Activated T-helper 17 cell treated with anti-CD3 and anti-CD28 coated beads, Interleukin-2, amount 50 U/mL, for 72 hours (primary cell): ENCODE measurements around the gene NEUROD1. TPM values are rescaled to one million over a fixed set of nuclear protein-coding genes. Genes with fewer than 3 reads are reported as not detected.
"Not testable (repeated sequence)": the region's sequence is repeated elsewhere in the genome, so short reads cannot be mapped to it uniquely, and the experiment has no call there.

Experiments used
- ATAC-seq: fragments of 150-1000 bp; cut with Tn5 transposase; replicated peaks from 2 replicates; pipeline ENCODE4 v1.10.0; 2021; ENCODE audit warnings: mild to moderate bottlenecking, moderate library complexity
- H3K27ac Mint-ChIP-seq: one replicate; pipeline ENCODE4 v1.8.0; 2022; ENCODE audit warnings: mixed read lengths
- H3K27me3 Mint-ChIP-seq: one replicate; pipeline ENCODE4 v1.8.0; 2022; ENCODE audit warnings: mixed read lengths
- H3K36me3 Mint-ChIP-seq: one replicate; pipeline ENCODE4 v1.8.0; 2022; ENCODE audit warnings: low read depth, mild to moderate bottlenecking, mixed read lengths
- H3K4me1 Mint-ChIP-seq: one replicate; pipeline ENCODE4 v1.8.0; 2022; ENCODE audit warnings: mixed read lengths
- H3K4me3 Mint-ChIP-seq: one replicate; pipeline ENCODE4 v1.8.0; 2022; ENCODE audit warnings: mild to moderate bottlenecking, mixed read lengths
- H3K9me3 Mint-ChIP-seq: one replicate; pipeline ENCODE4 v1.8.0; 2022; ENCODE audit warnings: mixed read lengths
- total RNA-seq, 2 donors: library from RNA; stranded (reverse); gene quantifications; one replicate each; pipeline ENCODE4 v1.2.3, GENCODE V29; 2022

Gene NEUROD1
- not detected for total RNA-seq

DNA sequence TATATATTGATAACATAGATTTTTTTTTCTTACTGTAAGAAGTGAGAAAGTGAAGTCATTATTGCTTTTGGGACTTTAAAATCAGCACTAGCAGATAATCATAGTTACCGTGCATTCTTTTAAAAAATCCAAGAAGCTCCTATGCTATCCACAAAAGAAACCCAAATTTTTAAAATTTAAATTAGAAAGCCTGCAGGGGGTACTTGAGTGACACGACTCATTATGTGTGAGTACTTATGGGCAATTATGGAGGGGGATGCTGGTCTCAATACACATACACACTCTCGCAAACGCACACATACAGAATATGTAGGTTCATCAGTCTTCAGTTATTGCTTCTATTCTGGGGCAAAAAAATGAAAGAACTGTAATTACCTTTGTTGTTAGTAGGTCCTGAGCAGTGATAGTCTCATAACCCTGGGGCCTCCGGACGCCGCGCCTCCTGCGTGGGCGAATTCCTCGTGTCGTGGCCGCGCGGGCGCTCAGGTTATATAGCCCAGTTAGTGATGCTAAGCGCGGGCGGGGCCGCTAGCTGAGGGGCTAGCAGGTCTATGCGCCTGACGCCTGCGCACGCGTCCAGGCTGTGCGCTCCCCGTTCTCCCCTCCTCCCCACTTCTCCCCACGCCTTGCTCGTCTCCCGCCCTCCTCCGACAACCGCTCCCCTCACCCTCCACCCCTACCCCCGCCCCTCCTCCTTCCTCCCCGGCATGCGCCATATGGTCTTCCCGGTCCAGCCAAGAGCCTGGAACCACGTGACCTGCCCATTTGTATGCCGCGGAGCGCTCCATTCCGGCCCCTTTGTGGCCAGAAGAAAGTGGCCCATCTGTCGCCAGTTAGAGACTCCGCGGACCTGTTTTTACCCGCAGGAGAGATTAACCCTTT lies at the start of gene NEUROD1:
Gene NEUROD1, minus strand, starts transcription at position 463 of the 882 bp plus-strand sequence. CDS start 1,657 bp downstream, outside the sequence.
- peaks cover 13% of the 10 kb centered on the region for H3K36me3 Mint-ChIP-seq
- H3K27me3 Mint-ChIP-seq: peaks cover 72% of the 10 kb centered on the region
- H3K27ac Mint-ChIP-seq: no peak within 1 kb of the TSS
- peak; percentile 21 for ATAC-seq
- H3K4me1 Mint-ChIP-seq: peaks cover 16% of the 10 kb centered on the region
- peaks cover 8% of the 10 kb centered on the region for H3K9me3 Mint-ChIP-seq
- peak within 1 kb of the TSS; percentile 66 for H3K4me3 Mint-ChIP-seq

GRCh38 chr2:181725476-181725875 lies 45.2 kb upstream of the NEUROD1 start:
- H3K27ac Mint-ChIP-seq: no peak overlapping the region
- peaks cover 21% of the 10 kb centered on the region for H3K27me3 Mint-ChIP-seq
- H3K4me1 Mint-ChIP-seq: no peaks in the 10 kb centered on the region
- ATAC-seq: no peak
- H3K4me3 Mint-ChIP-seq: no peak overlapping the region
- no peaks in the 10 kb centered on the region for H3K9me3 Mint-ChIP-seq
- H3K36me3 Mint-ChIP-seq: no peaks in the 10 kb centered on the region

DNA sequence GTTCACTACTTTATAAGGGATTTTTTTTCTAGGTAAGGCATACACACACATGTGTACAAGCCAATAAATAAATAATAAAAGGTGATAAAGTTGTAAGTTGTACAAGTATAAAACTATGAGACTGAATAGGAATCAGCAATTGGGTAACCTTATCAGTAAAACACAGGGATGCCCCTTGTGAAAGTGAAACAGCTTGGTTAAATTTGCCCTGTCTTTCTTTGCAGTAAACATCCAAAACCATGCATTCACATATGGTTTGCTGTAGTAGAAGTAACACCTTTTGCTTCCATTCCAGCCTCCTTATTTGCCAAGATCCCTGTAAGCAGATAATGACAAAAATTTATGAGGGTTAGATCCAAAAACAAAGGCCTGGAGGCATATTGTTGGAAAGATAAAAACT lies 44.3 kb upstream of the NEUROD1 start:
- no peaks in the 10 kb centered on the region for H3K9me3 Mint-ChIP-seq
- no peak for ATAC-seq
- no peaks in the 10 kb centered on the region for H3K36me3 Mint-ChIP-seq

DNA sequence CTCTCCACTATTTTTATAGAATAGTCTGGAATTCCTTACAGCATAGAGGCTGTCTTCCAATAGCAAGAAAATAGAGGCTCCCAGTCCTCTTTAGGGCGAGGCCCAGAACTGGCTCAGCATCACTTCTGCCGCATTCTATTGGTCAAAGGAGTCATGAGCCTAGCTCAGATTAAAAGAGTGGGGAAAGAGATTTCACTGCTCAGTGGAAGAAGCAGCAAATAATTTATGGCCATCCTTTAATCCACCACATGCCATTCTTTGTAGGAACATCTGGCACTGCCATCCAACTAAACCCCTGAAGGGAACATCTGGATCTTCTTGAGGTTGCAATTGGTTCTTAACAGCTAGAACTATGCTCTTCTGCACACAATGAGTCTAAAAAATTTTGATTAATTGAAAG lies 43.4 kb upstream of the NEUROD1 start:
- Mint-ChIP-seq H3K4me1 (no peaks in the 10 kb centered on the region), H3K4me3 (no peak overlapping the region), H3K36me3 (no peaks in the 10 kb centered on the region), H3K27me3 (peaks cover 17% of the 10 kb centered on the region), H3K27ac (no peak overlapping the region), H3K9me3 (no peaks in the 10 kb centered on the region)
- no peak for ATAC-seq

More for the DNA sequence above, 44.3 kb upstream of the NEUROD1 start:
- no peaks in the 10 kb centered on the region for H3K4me1 Mint-ChIP-seq
- peaks cover 17% of the 10 kb centered on the region for H3K27me3 Mint-ChIP-seq
- no peak overlapping the region for H3K27ac Mint-ChIP-seq
- no peak overlapping the region for H3K4me3 Mint-ChIP-seq

GRCh38 chr2:181715033-181715630 lies 34.8 kb upstream of the NEUROD1 start:
- H3K9me3 Mint-ChIP-seq: no peaks in the 10 kb centered on the region
- no peak overlapping the region for H3K4me3 Mint-ChIP-seq
- H3K4me1 Mint-ChIP-seq: no peaks in the 10 kb centered on the region
- no peaks in the 10 kb centered on the region for H3K36me3 Mint-ChIP-seq
- H3K27ac Mint-ChIP-seq: no peak overlapping the region
- peak; percentile 77 for ATAC-seq
- H3K27me3 Mint-ChIP-seq: peaks cover 6% of the 10 kb centered on the region

DNA sequence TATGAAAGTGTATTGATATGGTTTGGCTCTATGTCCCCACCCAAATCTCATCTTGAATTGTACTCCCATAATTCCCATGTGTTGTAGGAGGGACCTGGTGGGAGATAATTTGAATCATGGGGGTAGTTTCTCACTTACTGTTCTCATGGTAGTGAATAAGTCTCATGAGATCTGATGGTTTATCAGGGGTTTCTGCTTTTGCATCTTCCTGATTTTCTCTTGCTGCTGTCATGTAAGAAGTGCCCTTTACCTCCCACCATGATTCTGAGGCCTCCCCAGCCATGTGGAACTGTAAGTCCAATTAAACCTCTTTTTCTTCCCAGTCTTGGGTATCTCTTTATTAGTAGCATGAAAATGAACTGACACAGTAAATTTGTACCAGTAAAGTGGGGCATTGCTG lies 30.7 kb upstream of the NEUROD1 start:
- H3K27me3 Mint-ChIP-seq, H3K27ac Mint-ChIP-seq, H3K36me3 Mint-ChIP-seq, H3K4me1 Mint-ChIP-seq, H3K9me3 Mint-ChIP-seq, ATAC-seq, H3K4me3 Mint-ChIP-seq: not testable (repeated sequence)

DNA sequence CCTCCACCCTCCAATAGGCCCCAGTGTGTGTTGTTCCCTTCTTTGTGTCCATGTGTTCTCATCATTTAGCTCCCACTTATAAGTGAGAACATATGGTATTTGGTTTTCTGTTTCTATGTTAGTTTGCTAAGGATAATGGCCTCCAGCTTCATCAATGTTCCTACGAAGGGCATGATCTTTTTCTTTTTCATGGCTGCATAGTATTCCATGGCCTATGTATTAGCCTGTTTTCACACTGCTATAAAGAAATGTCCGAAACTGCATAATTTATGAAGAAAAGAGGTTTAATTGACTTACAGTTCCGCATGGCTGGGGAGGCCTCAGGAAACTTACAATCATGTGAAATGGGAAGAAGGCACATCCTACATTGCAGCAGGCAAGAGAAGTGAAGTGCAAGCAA lies 22.2 kb upstream of the NEUROD1 start:
- not testable (repeated sequence) for ATAC-seq, H3K4me3 Mint-ChIP-seq, H3K27me3 Mint-ChIP-seq, H3K27ac Mint-ChIP-seq, H3K9me3 Mint-ChIP-seq, H3K36me3 Mint-ChIP-seq, H3K4me1 Mint-ChIP-seq

GRCh38 chr2:181698223-181698622 lies 17.9 kb upstream of the NEUROD1 start:
- Mint-ChIP-seq H3K9me3 (peaks cover 4% of the 10 kb centered on the region), H3K27me3 (peaks cover 21% of the 10 kb centered on the region), H3K4me1 (no peaks in the 10 kb centered on the region), H3K4me3 (no peak overlapping the region), H3K36me3 (no peaks in the 10 kb centered on the region), H3K27ac (no peak overlapping the region)
- ATAC-seq: no peak

- Mint-ChIP-seq H3K36me3 (no peaks in the 10 kb centered on the region), H3K27me3 (peaks cover 21% of the 10 kb centered on the region), H3K9me3 (peaks cover 2% of the 10 kb centered on the region), H3K27ac (no peak overlapping the region), H3K4me1 (no peaks in the 10 kb centered on the region), H3K4me3 (no peak overlapping the region)
- ATAC-seq: no peak
Measured at GRCh38 chr2:181697571-181697970, 17.3 kb upstream of the NEUROD1 start.

DNA sequence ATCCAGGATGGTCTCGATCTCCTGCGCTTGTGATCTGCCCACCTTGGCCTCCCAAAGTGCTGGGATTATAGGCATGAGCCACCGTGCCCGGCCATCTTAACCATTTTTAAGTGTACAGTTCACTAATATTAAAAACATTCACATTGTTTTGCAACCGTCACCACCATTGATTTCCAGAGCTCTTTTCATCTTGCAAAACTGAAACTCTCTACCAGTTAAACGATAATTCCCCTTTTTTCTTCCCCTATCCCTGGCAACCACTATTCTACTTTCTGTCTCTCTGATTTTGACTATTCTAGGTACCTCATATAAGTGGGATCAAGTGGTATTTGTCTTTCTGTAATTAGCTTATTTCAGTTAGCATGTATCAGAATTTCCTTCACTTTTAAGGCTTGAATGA lies 16.8 kb upstream of the NEUROD1 start:
- H3K27ac Mint-ChIP-seq: no peak overlapping the region
- no peaks in the 10 kb centered on the region for H3K36me3 Mint-ChIP-seq
- H3K27me3 Mint-ChIP-seq: peaks cover 21% of the 10 kb centered on the region
- no peak overlapping the region for H3K4me3 Mint-ChIP-seq
- no peak for ATAC-seq
- H3K4me1 Mint-ChIP-seq: no peaks in the 10 kb centered on the region
- H3K9me3 Mint-ChIP-seq: no peaks in the 10 kb centered on the region

GRCh38 chr2:181694271-181694670 lies 14.0 kb upstream of the NEUROD1 start:
- no peak for ATAC-seq
- H3K4me1 Mint-ChIP-seq: no peaks in the 10 kb centered on the region
- no peak overlapping the region for H3K4me3 Mint-ChIP-seq

GRCh38 chr2:181690860-181691259 lies 10.5 kb upstream of the NEUROD1 start:
- Mint-ChIP-seq H3K36me3 (no peaks in the 10 kb centered on the region), H3K9me3 (no peaks in the 10 kb centered on the region), H3K27me3 (peaks cover 23% of the 10 kb centered on the region), H3K4me1 (no peaks in the 10 kb centered on the region), H3K4me3 (no peak overlapping the region), H3K27ac (no peak overlapping the region)
- no peak for ATAC-seq

More at GRCh38 chr2:181694271-181694670, 14.0 kb upstream of the NEUROD1 start:
- H3K27ac Mint-ChIP-seq: no peak overlapping the region
- H3K27me3 Mint-ChIP-seq: peaks cover 21% of the 10 kb centered on the region
- H3K9me3 Mint-ChIP-seq: no peaks in the 10 kb centered on the region
- H3K36me3 Mint-ChIP-seq: no peaks in the 10 kb centered on the region

DNA sequence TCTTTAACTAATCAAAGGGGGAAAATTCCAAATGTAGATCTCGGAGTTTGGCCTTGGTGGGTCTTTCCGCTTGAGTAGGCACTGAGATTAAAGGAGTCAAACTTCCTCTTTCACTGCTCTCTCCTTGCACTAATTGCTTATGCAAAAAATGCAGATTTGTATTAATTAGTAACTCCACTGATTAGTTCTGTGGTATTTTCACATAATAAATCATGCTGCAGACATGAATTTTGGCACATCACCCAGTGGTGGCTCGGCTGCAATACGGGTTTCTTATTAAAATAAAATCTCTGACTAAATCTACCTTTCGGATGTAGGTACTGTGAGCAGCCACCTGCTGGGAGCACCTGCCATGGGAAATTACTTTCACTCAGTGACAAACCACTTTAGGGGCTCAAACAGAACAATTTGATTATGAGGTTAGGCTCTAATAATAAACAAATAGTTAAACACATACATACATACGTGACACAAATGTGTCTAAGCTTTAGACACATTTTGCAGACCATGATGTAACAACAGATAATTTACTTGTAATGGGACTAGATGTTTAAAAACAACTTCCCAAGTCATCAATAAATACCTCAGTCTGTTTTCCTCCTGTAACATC lies 6.4 kb upstream of the NEUROD1 start:
- Mint-ChIP-seq H3K9me3 (no peaks in the 10 kb centered on the region), H3K36me3 (no peaks in the 10 kb centered on the region), H3K4me1 (peaks cover 6% of the 10 kb centered on the region), H3K27ac (no peak overlapping the region), H3K27me3 (peaks cover 52% of the 10 kb centered on the region), H3K4me3 (no peak overlapping the region)
- ATAC-seq: no peak

- H3K9me3 Mint-ChIP-seq: peaks cover 5% of the 10 kb centered on the region
- peaks cover 13% of the 10 kb centered on the region for H3K4me1 Mint-ChIP-seq
- H3K4me3 Mint-ChIP-seq: no peak overlapping the region
- H3K36me3 Mint-ChIP-seq: no peaks in the 10 kb centered on the region
- H3K27ac Mint-ChIP-seq: no peak overlapping the region
- H3K27me3 Mint-ChIP-seq: peaks cover 66% of the 10 kb centered on the region
- ATAC-seq: no peak
Measured at GRCh38 chr2:181685150-181685688, 4.9 kb upstream of the NEUROD1 start.
